ENCODE data around the gene RAP1GDS1.

The RAP1GDS1 gene

DNA sequence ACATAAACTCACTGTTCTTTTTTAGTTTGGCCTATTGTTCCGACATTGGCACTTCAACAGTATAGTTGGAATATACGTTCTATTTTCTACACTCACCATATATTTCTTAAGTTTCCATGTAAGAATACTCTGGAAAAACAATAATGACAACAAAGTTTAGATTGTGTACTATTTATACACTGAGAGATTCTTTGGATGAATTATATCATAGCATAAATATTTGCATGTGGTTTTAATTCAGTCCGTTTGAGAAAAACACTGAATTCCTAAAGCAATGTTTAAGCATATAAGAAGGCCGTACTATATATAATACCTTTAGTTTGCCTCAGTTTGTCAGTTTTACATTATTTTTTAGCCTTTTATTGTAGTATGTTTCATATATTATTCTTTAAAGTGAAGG lies 82.4 kb downstream of the RAP1GDS1 start:
- no peak overlapping the region for H3K4me2 ChIP-seq (ENCODE audit: insufficient read depth, low read length)
- ATAC-seq (ENCODE audit: insufficient read depth, low read depth) (no peak), DNase-seq (no peak)
- no peaks in the 10 kb centered on the region for H3K27me3 ChIP-seq (ENCODE audit: insufficient read depth, low read length, poor library complexity)
- no peaks in the 10 kb centered on the region; the same call in 1 of the 2 replicates for H4K20me1 ChIP-seq (ENCODE audit: insufficient read depth, low read length)
- peaks cover 5% of the 10 kb centered on the region for H3K9me3 ChIP-seq (ENCODE audit: insufficient read depth, low read length, severe bottlenecking)
- no peak overlapping the region for H3K9ac ChIP-seq (ENCODE audit: low read depth, low read length)
- no peak overlapping the region for H2AFZ ChIP-seq (ENCODE audit: low read depth, low read length)
- H3K4me1 ChIP-seq (ENCODE audit: insufficient read depth, low read length): no peaks in the 10 kb centered on the region
- H3K4me3 ChIP-seq (ENCODE audit: low read depth in 1 of 2, low read length in 2 of 2): no peak overlapping the region
- no peak overlapping the region for H3K27ac ChIP-seq (ENCODE audit: low read length)
- peaks cover 56% of the 10 kb centered on the region for H3K36me3 ChIP-seq (ENCODE audit: insufficient read depth, low read length)
- TF ChIP-seq EZH2 (IDR thresholded peaks at IDR 0.05; ENCODE audit: borderline replicate concordance, low read depth, low read length, severe bottlenecking): no peak
- no peak for TF ChIP-seq CTCF (IDR thresholded peaks at IDR 0.05; ENCODE audit: borderline replicate concordance, extremely low read depth, low read length, poor library complexity, severe bottlenecking)
- peaks cover 84% of the 10 kb centered on the region for H3K79me2 ChIP-seq (ENCODE audit: insufficient read depth, low read length)

GRCh38 chr4:98345838-98346237 lies 84.7 kb downstream of the RAP1GDS1 start:
- Histone ChIP-seq H3K27ac (ENCODE audit: low read length) (no peak overlapping the region), H3K4me2 (ENCODE audit: insufficient read depth, low read length) (no peak overlapping the region), H3K4me3 (ENCODE audit: low read depth in 1 of 2, low read length in 2 of 2) (no peak overlapping the region), H3K27me3 (ENCODE audit: insufficient read depth, low read length, poor library complexity) (no peaks in the 10 kb centered on the region), H4K20me1 (ENCODE audit: insufficient read depth, low read length) (no peaks in the 10 kb centered on the region; the same call in 1 of the 2 replicates), H2AFZ (ENCODE audit: low read depth, low read length) (no peak overlapping the region), H3K9ac (ENCODE audit: low read depth, low read length) (no peak overlapping the region), H3K79me2 (ENCODE audit: insufficient read depth, low read length) (peaks cover 77% of the 10 kb centered on the region), H3K36me3 (ENCODE audit: insufficient read depth, low read length) (peaks cover 52% of the 10 kb centered on the region), H3K4me1 (ENCODE audit: insufficient read depth, low read length) (no peaks in the 10 kb centered on the region), H3K9me3 (ENCODE audit: insufficient read depth, low read length, severe bottlenecking) (peaks cover 5% of the 10 kb centered on the region)
- no peak for TF ChIP-seq EZH2 (IDR thresholded peaks at IDR 0.05; ENCODE audit: borderline replicate concordance, low read depth, low read length, severe bottlenecking)
- TF ChIP-seq CTCF (IDR thresholded peaks at IDR 0.05; ENCODE audit: borderline replicate concordance, extremely low read depth, low read length, poor library complexity, severe bottlenecking): no peak
- no peak for ATAC-seq (ENCODE audit: insufficient read depth, low read depth)
- no peak for DNase-seq

- no peak for ATAC-seq (ENCODE audit: insufficient read depth, low read depth)
- no peak overlapping the region for H3K27ac ChIP-seq (ENCODE audit: low read length)
- H3K9ac ChIP-seq (ENCODE audit: low read depth, low read length): no peak overlapping the region
- no peaks in the 10 kb centered on the region for H3K27me3 ChIP-seq (ENCODE audit: insufficient read depth, low read length, poor library complexity)
- peaks cover 4% of the 10 kb centered on the region for H3K9me3 ChIP-seq (ENCODE audit: insufficient read depth, low read length, severe bottlenecking)
- H3K4me1 ChIP-seq (ENCODE audit: insufficient read depth, low read length): no peaks in the 10 kb centered on the region
- H3K79me2 ChIP-seq (ENCODE audit: insufficient read depth, low read length): peaks cover 54% of the 10 kb centered on the region
- TF ChIP-seq EZH2 (IDR thresholded peaks at IDR 0.05; ENCODE audit: borderline replicate concordance, low read depth, low read length, severe bottlenecking) (no peak), CTCF (IDR thresholded peaks at IDR 0.05; ENCODE audit: borderline replicate concordance, extremely low read depth, low read length, poor library complexity, severe bottlenecking) (no peak)
- peaks cover 47% of the 10 kb centered on the region for H3K36me3 ChIP-seq (ENCODE audit: insufficient read depth, low read length)
- H3K4me2 ChIP-seq (ENCODE audit: insufficient read depth, low read length): no peak overlapping the region
- no peak overlapping the region for H2AFZ ChIP-seq (ENCODE audit: low read depth, low read length)
- H3K4me3 ChIP-seq (ENCODE audit: low read depth in 1 of 2, low read length in 2 of 2): no peak overlapping the region
- H4K20me1 ChIP-seq (ENCODE audit: insufficient read depth, low read length): 0 out of 2 replicates have a peak, but pooled peaks cover 3% of the 10 kb centered on the region
- no peak for DNase-seq
Measured at GRCh38 chr4:98352396-98352795, 91.2 kb downstream of the RAP1GDS1 start.

GRCh38 chr4:98352940-98353339 lies 91.8 kb downstream of the RAP1GDS1 start:
- H3K4me3 ChIP-seq (ENCODE audit: low read depth in 1 of 2, low read length in 2 of 2): no peak overlapping the region
- no peak overlapping the region for H3K27ac ChIP-seq (ENCODE audit: low read length)
- DNase-seq (no peak), ATAC-seq (ENCODE audit: insufficient read depth, low read depth) (no peak)
- H3K4me2 ChIP-seq (ENCODE audit: insufficient read depth, low read length): no peak overlapping the region
- H3K9ac ChIP-seq (ENCODE audit: low read depth, low read length): no peak overlapping the region
- no peaks in the 10 kb centered on the region for H3K27me3 ChIP-seq (ENCODE audit: insufficient read depth, low read length, poor library complexity)
- TF ChIP-seq CTCF (IDR thresholded peaks at IDR 0.05; ENCODE audit: borderline replicate concordance, extremely low read depth, low read length, poor library complexity, severe bottlenecking) (no peak), EZH2 (IDR thresholded peaks at IDR 0.05; ENCODE audit: borderline replicate concordance, low read depth, low read length, severe bottlenecking) (no peak)
- 0 out of 2 replicates have a peak, but pooled peaks cover 3% of the 10 kb centered on the region for H4K20me1 ChIP-seq (ENCODE audit: insufficient read depth, low read length)
- H3K4me1 ChIP-seq (ENCODE audit: insufficient read depth, low read length): no peaks in the 10 kb centered on the region
- H3K9me3 ChIP-seq (ENCODE audit: insufficient read depth, low read length, severe bottlenecking): no peaks in the 10 kb centered on the region
- peaks cover 43% of the 10 kb centered on the region for H3K36me3 ChIP-seq (ENCODE audit: insufficient read depth, low read length)
- H3K79me2 ChIP-seq (ENCODE audit: insufficient read depth, low read length): peaks cover 53% of the 10 kb centered on the region
- H2AFZ ChIP-seq (ENCODE audit: low read depth, low read length): no peak overlapping the region

Data from DND-41 (cell line).